HEK293T (cell line): Measurements from ENCODE around the gene TMEM145.

ENCODE experiments used
- BHLHE40 ChIP-seq: fragments of 450-650 bp; IDR thresholded peaks from 2 replicates; pipeline ENCODE4 v1.6.1; 2016; ENCODE audit warnings: mild to moderate bottlenecking, moderate library complexity, borderline replicate concordance
- ELF4 ChIP-seq: fragments of 450-650 bp; IDR thresholded peaks from 2 replicates; pipeline ENCODE4 v1.6.1; 2017; ENCODE audit warnings: antibody characterized with exemption
- FOXK2 ChIP-seq: fragments of 450-650 bp; IDR thresholded peaks from 2 replicates; pipeline ENCODE4 v1.6.1; 2016; ENCODE audit warnings: mild to moderate bottlenecking
- FOXM1 ChIP-seq: fragments of 450-650 bp; IDR thresholded peaks from 2 replicates; pipeline ENCODE4 v1.6.1; 2017; ENCODE audit warnings: mild to moderate bottlenecking, borderline replicate concordance
- NFRKB ChIP-seq: fragments of 450-650 bp; IDR thresholded peaks from 2 replicates; pipeline ENCODE4 v1.6.1; 2016; ENCODE audit warnings: mild to moderate bottlenecking, moderate library complexity
- PKNOX1 ChIP-seq: fragments of 450-650 bp; IDR thresholded peaks from 2 replicates; pipeline ENCODE4 v1.6.1; 2016
- SUZ12 ChIP-seq: fragments of 450-650 bp; IDR thresholded peaks from 2 replicates; pipeline ENCODE4 v1.6.1; 2016; ENCODE audit warnings: mild to moderate bottlenecking

DNA sequence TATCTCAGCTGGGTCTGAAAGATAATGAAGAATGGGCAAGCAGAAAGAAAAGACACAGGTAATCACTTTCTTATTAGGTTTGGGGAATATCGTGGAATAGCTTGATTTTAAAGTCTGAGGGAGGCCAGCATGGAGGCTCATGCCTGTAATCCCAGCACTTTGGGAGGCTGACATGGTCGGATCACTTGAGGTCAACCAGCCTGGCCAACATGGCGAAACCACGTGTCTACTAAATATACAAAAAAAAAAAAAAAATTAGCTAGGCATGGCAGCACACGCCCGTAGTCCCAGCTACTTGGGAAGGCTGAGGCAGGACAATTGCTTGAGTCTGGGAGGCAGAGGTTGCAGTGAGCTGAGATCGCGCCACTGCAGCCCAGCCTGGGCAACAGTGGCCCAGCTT lies 9.2 kb upstream of the TMEM145 start:
- no peak for TF ChIP-seq FOXK2
- no peak for TF ChIP-seq BHLHE40
- TF ChIP-seq PKNOX1: no peak
- TF ChIP-seq NFRKB: no peak
- TF ChIP-seq SUZ12: no peak
- TF ChIP-seq ELF4: no peak
- no peak for TF ChIP-seq FOXM1
